Subcutaneous adipose tissue (tissue), 4 donors: ENCODE results near the gene GGCT. TPM values are rescaled to one million over a fixed set of nuclear protein-coding genes. Genes with fewer than 3 reads are reported as not detected.

Source experiments
- CTCF ChIP-seq: fragments of 450-650 bp; IDR thresholded peaks from one replicate; pipeline ENCODE4 v1.5.1; 2016; ENCODE audit warnings: low read depth, mild to moderate bottlenecking, control low read depth, antibody characterized with exemption, moderate library complexity
- total RNA-seq, 4 donors: library from RNA; depleted of rRNA; stranded (reverse); fragments of >200 nt; gene quantifications; one replicate each; pipeline ENCODE4 v1.1.0, GENCODE V29; 2016

The GGCT gene
- total RNA-seq, 4 donors from 2014 or later, result 24.4 to 271 (median 92.0) TPM

GRCh38 chr7:30463405-30464145 lies 41.1 kb downstream of the GGCT start:
- TF ChIP-seq CTCF, result no peak

- no peak for TF ChIP-seq CTCF
Measured at GRCh38 chr7:30462179-30462578, 42.5 kb downstream of the GGCT start.

GRCh38 chr7:30460246-30460633 lies 44.4 kb downstream of the GGCT start:
- no peak for TF ChIP-seq CTCF

- no peak for TF ChIP-seq CTCF
Measured at GRCh38 chr7:30459591-30460245, 44.9 kb downstream of the GGCT start.

- no peak for TF ChIP-seq CTCF
Measured at GRCh38 chr7:30458311-30458710, 46.3 kb downstream of the GGCT start.

- TF ChIP-seq CTCF, result no peak
Measured at GRCh38 chr7:30453921-30454320, 50.7 kb downstream of the GGCT start.

GRCh38 chr7:30453016-30453415 lies 51.6 kb downstream of the GGCT start:
- TF ChIP-seq CTCF, result no peak
